SK-N-SH (cell line): ENCODE data around the gene FADS3. TPM values are rescaled to one million over a fixed set of nuclear protein-coding genes. Genes with fewer than 3 reads are reported as not detected.

ENCODE experiments used
- CTCF ChIA-PET: fragments of 300-600, 350-600 bp; formaldehyde crosslinking; extraction: SDS; loops from one replicate; lab custom pipeline; 2021; lab: Yijun Ruan, JAX
- POLR2A ChIA-PET: fragments of 350-600 bp; sonication (Branson Sonifier 250); formaldehyde crosslinking; extraction: SDS; loops from one replicate; lab custom pipeline; 2020; ENCODE audit warnings: antibody characterized with exemption, inconsistent platforms; lab: Yijun Ruan, JAX
- DNase-seq: peaks from one replicate; pipeline ENCODE4 v3.0.0; 2012
- H2AFZ ChIP-seq: fragments of 200-600 bp; sonication (generic); 2 replicates; pipeline ENCODE4 v1.8.1; 2016; ENCODE audit warnings: antibody characterized with exemption, mild to moderate bottlenecking, low read depth
- H3F3A ChIP-seq: fragments of 200-600 bp; sonication (generic); replicated peaks from 2 replicates; pipeline ENCODE3; 2016; ENCODE audit warnings: antibody characterized with exemption, mild to moderate bottlenecking; ENCODE audit not compliant: insufficient read depth
- H3K27ac ChIP-seq, 2 experiments: fragments of 200-500 bp in 1 of 2; fragments of 200-600 bp in 1 of 2; sonication (Bioruptor generic) in 1 of 2; sonication (generic), shearing (Covaris generic) in 1 of 2; 2 replicates each; pipeline versions ENCODE4 v1.5.1 to v1.6.1; 2014 to 2016; ENCODE audit warnings: low read depth in 2 of 2, inconsistent platforms in 1 of 2, low read length in 1 of 2, mild to moderate bottlenecking in 1 of 2, mixed read lengths in 1 of 2
- H3K27me3 ChIP-seq: fragments of 200-600 bp; sonication (generic), shearing (Covaris generic); 2 replicates; pipeline ENCODE4 v1.6.1; 2016; ENCODE audit warnings: mixed run types; ENCODE audit not compliant: insufficient read depth
- H3K36me3 ChIP-seq, 2 experiments: fragments of 200-500 bp in 1 of 2; fragments of 200-600 bp in 1 of 2; sonication (Bioruptor generic) in 1 of 2; sonication (generic) in 1 of 2; replicated peaks in 1 of 2; 2 replicates each; pipeline versions ENCODE3 to v1.5.1; 2014 to 2016; ENCODE audit warnings: low read length in 1 of 2, mild to moderate bottlenecking in 1 of 2; ENCODE audit not compliant: insufficient read depth in 2 of 2, control insufficient read depth in 1 of 2
- H3K4me1 ChIP-seq, 2 experiments: fragments of 200-500 bp in 1 of 2; fragments of 200-600 bp in 1 of 2; sonication (Bioruptor generic) in 1 of 2; sonication (generic), shearing (Covaris generic) in 1 of 2; 2 replicates each; pipeline versions ENCODE4 v1.5.1 to v1.6.1; 2014 to 2016; ENCODE audit warnings: low read depth in 1 of 2, low read length in 1 of 2, mixed run types in 1 of 2; ENCODE audit not compliant: insufficient read depth in 2 of 2, control insufficient read depth in 1 of 2
- H3K4me2 ChIP-seq: fragments of 200-600 bp; sonication (generic), shearing (Covaris generic); 2 replicates; pipeline ENCODE4 v1.6.1; 2017; ENCODE audit warnings: mixed run types
- H3K4me3 ChIP-seq, 2 experiments: fragments of 200-500 bp in 1 of 2; fragments of 200-600 bp in 1 of 2; sonication (Bioruptor generic) in 1 of 2; sonication (generic), shearing (Covaris generic) in 1 of 2; 2 replicates each; pipeline versions ENCODE4 v1.5.1 to v1.8.1; 2014 to 2016; ENCODE audit warnings: low read depth in 2 of 2, inconsistent platforms in 1 of 2, low read length in 1 of 2, mild to moderate bottlenecking in 1 of 2, mixed read lengths in 1 of 2, moderate library complexity in 1 of 2
- H3K79me2 ChIP-seq: fragments of 200-600 bp; sonication (generic); 2 replicates; pipeline ENCODE4 v1.8.1; 2017; ENCODE audit warnings: mild to moderate bottlenecking; ENCODE audit not compliant: insufficient read depth
- H3K9ac ChIP-seq: fragments of 200-600 bp; sonication (generic); 2 replicates; pipeline ENCODE4 v1.6.1; 2017; ENCODE audit warnings: mixed run types
- H3K9me2 ChIP-seq: fragments of 200-600 bp; sonication (generic); 2 replicates; pipeline ENCODE4 v1.6.1; 2017; ENCODE audit warnings: mixed run types
- H3K9me3 ChIP-seq: fragments of 200-600 bp; sonication (generic); 2 replicates; pipeline ENCODE4 v1.6.1; 2017; ENCODE audit warnings: mixed run types, mild to moderate bottlenecking, moderate library complexity
- H4K20me1 ChIP-seq: fragments of 200-600 bp; sonication (generic); 2 replicates; pipeline ENCODE4 v1.6.1; 2017; ENCODE audit warnings: mild to moderate bottlenecking, mixed run types; ENCODE audit not compliant: insufficient read depth
- CHD2 ChIP-seq: fragments of 150-350 bp; IDR thresholded peaks from 2 replicates; pipeline ENCODE4 v1.6.1; 2018; ENCODE audit warnings: low read length; ENCODE audit not compliant: partially characterized antibody
- ELF1 ChIP-seq: IDR thresholded peaks from 2 replicates; pipeline ENCODE4 v1.4.0; 2012
- EP300 ChIP-seq, 2 experiments: IDR thresholded peaks; 2 replicates each; pipeline versions ENCODE4 v1.4.0 to v1.6.1; 2012; ENCODE audit warnings: borderline replicate concordance in 1 of 2, low read depth in 1 of 2, low read length in 1 of 2
- EZH2phosphoT487 ChIP-seq: fragments of 200-600 bp; sonication (generic); IDR thresholded peaks from 2 replicates; pipeline ENCODE4 v1.6.1; 2017; ENCODE audit warnings: low read depth, mixed run types, mild to moderate bottlenecking, antibody characterized with exemption, moderate library complexity, borderline replicate concordance
- FOXJ3 ChIP-seq: sonication (generic); formaldehyde crosslinking; IDR thresholded peaks from 2 replicates; pipeline ENCODE4 v1.5.1; 2020; ENCODE audit warnings: mild to moderate bottlenecking, missing genetic modification reagents
- FOXM1 ChIP-seq: IDR thresholded peaks from 2 replicates; pipeline ENCODE4 v1.4.0; 2012; ENCODE audit warnings: low read depth, mild to moderate bottlenecking
- GABPA ChIP-seq: IDR thresholded peaks from 2 replicates; pipeline ENCODE4 v1.4.0; 2012; ENCODE audit warnings: low read depth, mild to moderate bottlenecking
- GATA2 ChIP-seq: sonication (generic); formaldehyde crosslinking; IDR thresholded peaks from 2 replicates; pipeline ENCODE4 v1.5.0; 2020; ENCODE audit warnings: mild to moderate bottlenecking, missing genetic modification reagents
- JUND ChIP-seq: IDR thresholded peaks from 2 replicates; pipeline ENCODE4 v1.4.0; 2012
- MEF2A ChIP-seq: IDR thresholded peaks from 2 replicates; pipeline ENCODE4 v1.4.0; 2012; ENCODE audit warnings: low read depth, borderline replicate concordance
- NFIC ChIP-seq: IDR thresholded peaks from 2 replicates; pipeline ENCODE4 v1.4.0; 2012; ENCODE audit warnings: borderline replicate concordance
- RAD21 ChIP-seq: IDR thresholded peaks from 2 replicates; pipeline ENCODE4 v1.6.1; 2012; ENCODE audit warnings: mild to moderate bottlenecking, low read length
- RCOR1 ChIP-seq: fragments of 150-350 bp; IDR thresholded peaks from 2 replicates; pipeline ENCODE4 v1.6.1; 2017; ENCODE audit warnings: antibody characterized with exemption, low read length
- RXRA ChIP-seq: IDR thresholded peaks from 2 replicates; pipeline ENCODE4 v1.4.0; 2012; ENCODE audit warnings: low read depth, mild to moderate bottlenecking, borderline replicate concordance
- SIN3A ChIP-seq: IDR thresholded peaks from 2 replicates; pipeline ENCODE4 v1.6.1; 2012; ENCODE audit warnings: low read depth, mild to moderate bottlenecking, low read length, moderate library complexity, borderline replicate concordance
- SMC3 ChIP-seq: IDR thresholded peaks from 2 replicates; pipeline ENCODE4 v1.6.1; 2012; ENCODE audit warnings: low read depth, low read length, improper control_type of control experiment
- TEAD4 ChIP-seq: IDR thresholded peaks from 2 replicates; pipeline ENCODE4 v1.4.0; 2012; ENCODE audit warnings: mild to moderate bottlenecking, borderline replicate concordance; ENCODE audit not compliant: insufficient read depth
- YY1 ChIP-seq: IDR thresholded peaks from 2 replicates; pipeline ENCODE4 v1.4.0; 2012; ENCODE audit warnings: low read depth, mild to moderate bottlenecking
- WGBS: methylation state at CpG from one replicate; pipeline ENCODE4 v1.1.6; 2017; ENCODE audit warnings: low lambda C conversion rate; 5-methylcytosine and 5-hydroxymethylcytosine counted together
- polyA plus RNA-seq, 3 experiments: library from polyadenylated mRNA; depleted of rRNA; stranded (reverse); fragments of >200 nt; gene quantifications; 2 replicates each; pipeline ENCODE4 v1.2.3, GENCODE V29; 2012
- TF ChIP-seq, protein P1 (sequence below): IDR thresholded peaks from 2 replicates; pipeline ENCODE4 v1.4.0; 2012; ENCODE audit warnings: low read depth
- TF ChIP-seq, protein P2 (sequence below): IDR thresholded peaks from 2 replicates; pipeline ENCODE4; 2012
- TF ChIP-seq, protein P3 (sequence below): IDR thresholded peaks from 2 replicates; pipeline ENCODE4 v1.4.0; 2012; ENCODE audit warnings: low read depth, borderline replicate concordance
- TF ChIP-seq, protein P4 (sequence below): IDR thresholded peaks from 2 replicates; pipeline ENCODE4 v1.6.1; 2012; ENCODE audit warnings: mild to moderate bottlenecking, low read depth, low read length, moderate library complexity

FADS3 gene
- polyA plus RNA-seq, 1 of the 3 experiments (the other 2 are of a cell fraction), result 93.3 TPM

DNA sequence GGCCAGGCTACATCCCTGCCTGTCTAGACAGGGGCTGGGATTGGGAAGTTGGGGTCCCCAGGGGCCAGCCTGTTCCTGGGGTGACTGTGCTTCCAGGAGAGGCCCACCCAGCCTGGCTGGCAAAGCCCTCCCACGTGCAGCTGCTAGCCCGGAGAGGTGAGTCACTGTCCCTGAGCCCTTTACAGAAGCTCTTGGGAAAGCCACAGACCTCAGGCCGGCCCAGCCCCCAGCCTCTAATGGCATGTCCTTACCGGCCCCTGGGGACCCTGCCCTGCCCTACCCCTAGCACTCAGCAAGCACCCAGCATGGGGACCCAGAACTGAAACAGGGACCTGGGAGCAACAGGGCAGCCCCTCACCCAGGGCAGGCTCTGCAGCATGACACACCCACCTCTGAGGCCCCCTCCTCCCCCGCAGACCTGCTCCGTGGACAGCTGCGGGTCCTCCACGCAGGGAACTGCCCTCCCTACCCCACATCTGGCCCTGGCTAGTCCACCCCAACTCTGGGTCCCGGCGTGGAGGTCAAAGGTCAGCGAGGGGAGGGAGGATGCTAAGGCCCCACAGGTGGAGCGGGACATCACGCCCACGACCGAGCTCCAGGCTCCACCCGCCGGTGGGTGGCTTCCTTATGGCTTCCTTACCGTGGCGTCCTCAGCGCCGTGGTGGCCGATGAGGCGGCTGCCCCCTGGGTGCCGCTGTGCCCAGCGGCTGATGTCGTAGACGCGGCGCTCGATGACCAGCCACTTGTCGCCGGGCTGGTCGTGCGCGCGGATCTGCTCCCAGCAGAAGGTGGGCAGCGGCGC lies 615 bp downstream of the FADS3 start (continued):
- TF ChIP-seq MEF2A (no peak), NFIC (no peak), SMC3 (no peak), EP300 (IDR thresholded peaks at IDR 0.05; ENCODE audit: borderline replicate concordance in 1 of 2, low read depth in 1 of 2, low read length in 1 of 2) (no peak), SIN3A (0 out of 2 replicates have a peak, but pooled peaks have one; percentile 25), RAD21 (no peak), CHD2 (no peak), RXRA (no peak), EZH2phosphoT487 (no peak), JUND (no peak; the same call in 1 of the 2 replicates)
- TF ChIP-seq, protein P1, sequence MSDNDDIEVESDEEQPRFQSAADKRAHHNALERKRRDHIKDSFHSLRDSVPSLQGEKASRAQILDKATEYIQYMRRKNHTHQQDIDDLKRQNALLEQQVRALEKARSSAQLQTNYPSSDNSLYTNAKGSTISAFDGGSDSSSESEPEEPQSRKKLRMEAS, result peak; percentile 85
- TF ChIP-seq, protein P2, sequence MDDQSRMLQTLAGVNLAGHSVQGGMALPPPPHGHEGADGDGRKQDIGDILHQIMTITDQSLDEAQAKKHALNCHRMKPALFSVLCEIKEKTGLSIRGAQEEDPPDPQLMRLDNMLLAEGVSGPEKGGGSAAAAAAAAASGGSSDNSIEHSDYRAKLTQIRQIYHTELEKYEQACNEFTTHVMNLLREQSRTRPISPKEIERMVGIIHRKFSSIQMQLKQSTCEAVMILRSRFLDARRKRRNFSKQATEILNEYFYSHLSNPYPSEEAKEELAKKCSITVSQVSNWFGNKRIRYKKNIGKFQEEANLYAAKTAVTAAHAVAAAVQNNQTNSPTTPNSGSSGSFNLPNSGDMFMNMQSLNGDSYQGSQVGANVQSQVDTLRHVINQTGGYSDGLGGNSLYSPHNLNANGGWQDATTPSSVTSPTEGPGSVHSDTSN, result no peak
- TF ChIP-seq, protein P3, sequence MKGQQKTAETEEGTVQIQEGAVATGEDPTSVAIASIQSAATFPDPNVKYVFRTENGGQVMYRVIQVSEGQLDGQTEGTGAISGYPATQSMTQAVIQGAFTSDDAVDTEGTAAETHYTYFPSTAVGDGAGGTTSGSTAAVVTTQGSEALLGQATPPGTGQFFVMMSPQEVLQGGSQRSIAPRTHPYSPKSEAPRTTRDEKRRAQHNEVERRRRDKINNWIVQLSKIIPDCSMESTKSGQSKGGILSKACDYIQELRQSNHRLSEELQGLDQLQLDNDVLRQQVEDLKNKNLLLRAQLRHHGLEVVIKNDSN, result no peak

DNA sequence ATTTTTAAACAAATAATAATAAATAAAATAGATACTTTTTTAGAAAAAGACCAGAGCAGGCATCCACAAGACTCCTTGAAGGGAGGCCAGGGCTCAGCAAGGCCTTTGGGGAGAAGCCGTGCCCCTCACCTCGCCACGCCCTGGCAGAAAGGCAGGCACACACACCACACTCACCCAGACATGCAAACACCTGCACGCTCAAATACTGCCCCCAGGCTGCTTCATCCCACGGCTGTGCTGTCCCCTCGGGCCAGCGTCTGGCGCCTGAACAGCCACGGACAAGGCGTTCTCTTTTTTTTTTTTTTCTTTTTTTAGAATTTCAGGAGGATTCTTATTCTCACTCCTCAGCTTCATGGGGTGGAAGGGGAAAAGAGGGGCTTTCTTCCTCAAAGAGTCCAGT lies 1.5 kb downstream of the FADS3 start:
- TF ChIP-seq GABPA, result no peak
- TF ChIP-seq MEF2A, result no peak
- TF ChIP-seq GATA2 (CRISPR knock-in tag), result no peak
- TF ChIP-seq, protein P1, result no peak
- no peak for TF ChIP-seq CHD2
- TF ChIP-seq, protein P3, result no peak
- TF ChIP-seq YY1, result no peak
- TF ChIP-seq TEAD4, result no peak
- TF ChIP-seq RCOR1, result no peak
- no peak for TF ChIP-seq FOXJ3
- TF ChIP-seq SMC3, result no peak
- no peak for TF ChIP-seq FOXM1
- TF ChIP-seq, protein P4, sequence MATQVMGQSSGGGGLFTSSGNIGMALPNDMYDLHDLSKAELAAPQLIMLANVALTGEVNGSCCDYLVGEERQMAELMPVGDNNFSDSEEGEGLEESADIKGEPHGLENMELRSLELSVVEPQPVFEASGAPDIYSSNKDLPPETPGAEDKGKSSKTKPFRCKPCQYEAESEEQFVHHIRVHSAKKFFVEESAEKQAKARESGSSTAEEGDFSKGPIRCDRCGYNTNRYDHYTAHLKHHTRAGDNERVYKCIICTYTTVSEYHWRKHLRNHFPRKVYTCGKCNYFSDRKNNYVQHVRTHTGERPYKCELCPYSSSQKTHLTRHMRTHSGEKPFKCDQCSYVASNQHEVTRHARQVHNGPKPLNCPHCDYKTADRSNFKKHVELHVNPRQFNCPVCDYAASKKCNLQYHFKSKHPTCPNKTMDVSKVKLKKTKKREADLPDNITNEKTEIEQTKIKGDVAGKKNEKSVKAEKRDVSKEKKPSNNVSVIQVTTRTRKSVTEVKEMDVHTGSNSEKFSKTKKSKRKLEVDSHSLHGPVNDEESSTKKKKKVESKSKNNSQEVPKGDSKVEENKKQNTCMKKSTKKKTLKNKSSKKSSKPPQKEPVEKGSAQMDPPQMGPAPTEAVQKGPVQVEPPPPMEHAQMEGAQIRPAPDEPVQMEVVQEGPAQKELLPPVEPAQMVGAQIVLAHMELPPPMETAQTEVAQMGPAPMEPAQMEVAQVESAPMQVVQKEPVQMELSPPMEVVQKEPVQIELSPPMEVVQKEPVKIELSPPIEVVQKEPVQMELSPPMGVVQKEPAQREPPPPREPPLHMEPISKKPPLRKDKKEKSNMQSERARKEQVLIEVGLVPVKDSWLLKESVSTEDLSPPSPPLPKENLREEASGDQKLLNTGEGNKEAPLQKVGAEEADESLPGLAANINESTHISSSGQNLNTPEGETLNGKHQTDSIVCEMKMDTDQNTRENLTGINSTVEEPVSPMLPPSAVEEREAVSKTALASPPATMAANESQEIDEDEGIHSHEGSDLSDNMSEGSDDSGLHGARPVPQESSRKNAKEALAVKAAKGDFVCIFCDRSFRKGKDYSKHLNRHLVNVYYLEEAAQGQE, result no peak
- TF ChIP-seq ELF1, result no peak
- no peaks in the 10 kb centered on the region for H3K9me2 ChIP-seq
- no peaks in the 10 kb centered on the region for H3K36me3 ChIP-seq
- H3K4me3 ChIP-seq, result peak overlapping the region; percentile 77 to 81; a peak in 3 of 4 replicates
- peaks cover 42% of the 10 kb centered on the region for H3F3A ChIP-seq
- H4K20me1 ChIP-seq, result no peaks in the 10 kb centered on the region
- no peaks in the 10 kb centered on the region for H3K27me3 ChIP-seq
- peaks cover 47% of the 10 kb centered on the region for H3K79me2 ChIP-seq
- peak overlapping the region; percentile 80; the same call in 1 of the 2 replicates for H3K9ac ChIP-seq
- WGBS, result 96% methylated on average over 10 of the region's 10 CpGs
- peak overlapping the region; percentile 99 for H3K4me2 ChIP-seq
- ChIA-PET CTCF (interaction anchor here (0.9 to 6.9 kb wide), 10 partner anchors 8 to 218 kb away, joined by 3 to 64 read pairs (median 7); no protein-coding TSS in a partner anchor), POLR2A (interaction anchor here (1.0 to 1.1 kb wide), 2 partner anchors 8 to 23 kb away, joined by 3 to 4 read pairs; no protein-coding TSS in a partner anchor)
- no peak for DNase-seq
- H3K4me1 ChIP-seq, result peaks cover 7 to 14% of the 10 kb centered on the region in 2 experiments; a peak in 3 of 4 replicates
- no peaks in the 10 kb centered on the region for H3K9me3 ChIP-seq
- no peak overlapping the region for H2AFZ ChIP-seq
- H3K27ac ChIP-seq, result no peak overlapping the region
